Measurements from ENCODE around the gene GSC2. TPM values are rescaled to one million over a fixed set of nuclear protein-coding genes. Genes with fewer than 3 reads are reported as not detected.

GSC2 gene
- total and polyA plus RNA-seq, 11 donors: not detected

GRCh38 chr22:19180234-19180633 lies 30.1 kb upstream of the GSC2 start:
- intact Hi-C loops (cut with DNase I): loop anchor here in 2 of 10 donors (10.0 kb wide), 2 partner anchors 215 to 275 kb away; no protein-coding TSS in a partner anchor
- DNase-seq (no peak), ATAC-seq (no peak)
- H3K36me3 ChIP-seq: peaks cover 0 to 5% (median 0%) of the 10 kb centered on the region in 9 donors
- H3K9me3 ChIP-seq: no peaks in the 10 kb centered on the region
- H3K4me3 ChIP-seq: no peak overlapping the region
- H3K27me3 ChIP-seq: no peaks in the 10 kb centered on the region
- peaks cover 0 to 33% (median 18%) of the 10 kb centered on the region in 12 donors for H3K4me1 ChIP-seq
- 82 to 94% (median 92%) methylated on average over 9 of the region's 9 CpGs for WGBS, 4 donors
- peak overlapping the region in 1 of 12 donors; percentile 91 for H3K27ac ChIP-seq
- TF ChIP-seq POLR2A (IDR thresholded peaks at IDR 0.05) (no peak), CTCF (IDR thresholded peaks at IDR 0.05) (no peak)

GRCh38 chr22:19179497-19180048 lies 29.5 kb upstream of the GSC2 start:
- Histone ChIP-seq H3K4me3 (peak overlapping the region; percentile 25 to 99 (median 88)), H3K27me3 (no peaks in the 10 kb centered on the region), H3K9me3 (no peaks in the 10 kb centered on the region), H3K4me1 (peaks cover 2 to 40% (median 24%) of the 10 kb centered on the region in 12 donors), H3K27ac (peak overlapping the region in 11 of 12 donors; percentile 74 to 92 (median 87)), H3K36me3 (peaks cover 0 to 5% (median 0%) of the 10 kb centered on the region in 9 donors)
- DNase-seq (peak; percentile 76 to 85 (median 81)), ATAC-seq (peak; percentile 52 to 81 (median 74))
- 38 to 61% (median 40%) methylated on average over 7 to 15 of the region's 15 CpGs for WGBS, 4 donors
- intact Hi-C loops (cut with DNase I): loop anchor here in 5 of 10 donors (5.0 to 10.0 kb wide), 6 partner anchors 37 to 298 kb away; partner anchors contain the start of genes CDC45 (in 2 of the 5), UFD1 (in 2 of the 5), ESS2 (in 1 of the 5) and HIRA (in 1 of the 5)
- TF ChIP-seq POLR2A (IDR thresholded peaks at IDR 0.05) (no peak), CTCF (IDR thresholded peaks at IDR 0.05) (peak; percentile 58 to 84 (median 68))

GRCh38 chr22:19178657-19179496 lies 28.8 kb upstream of the GSC2 start, which contains the start of gene SLC25A1:
SLC25A1 (minus strand) TSS chr22:19178736; CDS start chr22:19178673, 63 bp downstream.
- H3K4me3 ChIP-seq: peak within 1 kb of the TSS; percentile 77 to 99 (median 88)
- peak; percentile 92 to 97 (median 94) for DNase-seq
- H3K27ac ChIP-seq: peak within 1 kb of the TSS; percentile 74 to 92 (median 86)
- peak; percentile 81 to 91 (median 89) for ATAC-seq
- 1% methylated on average over 25 to 86 of the region's 86 CpGs for WGBS, 4 donors
- intact Hi-C loops (cut with DNase I): loop anchor here in 3 of 10 donors (5.0 kb wide), 4 partner anchors 37 to 298 kb away; partner anchors contain the start of genes CDC45 (in 2 of the 3), UFD1 (in 2 of the 3), ESS2 (in 1 of the 3) and HIRA (in 1 of the 3)
- H3K36me3 ChIP-seq: peaks cover 0 to 5% (median 0%) of the 10 kb centered on the region in 9 donors
- TF ChIP-seq CTCF (IDR thresholded peaks at IDR 0.05) (no peak), POLR2A (IDR thresholded peaks at IDR 0.05) (no peak)
- H3K27me3 ChIP-seq: no peaks in the 10 kb centered on the region
- no peaks in the 10 kb centered on the region for H3K9me3 ChIP-seq
- H3K4me1 ChIP-seq: peaks cover 8 to 47% (median 31%) of the 10 kb centered on the region in 12 donors

Measured in heart left ventricle (tissue), 16 donors.